ENCODE results near the gene ZNF8.

ZNF8 gene

GRCh38 chr19:58277748-58278540 lies 811 bp upstream of the ZNF8 start:
- peak overlapping the region; percentile 80 for H3K27ac ChIP-seq
- TF ChIP-seq CTCF (conservative IDR thresholded peaks at IDR 0.05) (no peak), ZFX (IDR thresholded peaks at IDR 0.05) (no peak)

- TF ChIP-seq ZFX (IDR thresholded peaks at IDR 0.05) (no peak), CTCF (conservative IDR thresholded peaks at IDR 0.05) (no peak)
- peak overlapping the region; percentile 80 for H3K27ac ChIP-seq
Measured at GRCh38 chr19:58279042-58279924, 528 bp downstream of the ZNF8 start.

GRCh38 chr19:58279925-58280316 lies 1.2 kb downstream of the ZNF8 start:
- H3K27ac ChIP-seq = no peak overlapping the region
- TF ChIP-seq CTCF (conservative IDR thresholded peaks at IDR 0.05) = no peak
- TF ChIP-seq ZFX (IDR thresholded peaks at IDR 0.05) = no peak

GRCh38 chr19:58284199-58284598 lies 5.4 kb downstream of the ZNF8 start:
- TF ChIP-seq CTCF (conservative IDR thresholded peaks at IDR 0.05) (no peak), ZFX (IDR thresholded peaks at IDR 0.05) (no peak)
- no peak overlapping the region for H3K27ac ChIP-seq

- TF ChIP-seq ZFX (IDR thresholded peaks at IDR 0.05) (no peak), CTCF (conservative IDR thresholded peaks at IDR 0.05) (no peak)
- H3K27ac ChIP-seq = no peak overlapping the region
Measured at GRCh38 chr19:58291943-58292342, 13.2 kb downstream of the ZNF8 start.

- H3K27ac ChIP-seq = no peak overlapping the region
- TF ChIP-seq CTCF (conservative IDR thresholded peaks at IDR 0.05) (no peak), ZFX (IDR thresholded peaks at IDR 0.05) (no peak)
Measured at GRCh38 chr19:58294743-58295374, 16.1 kb downstream of the ZNF8 start.

Measured in C4-2B (cell line).